Prostate gland (tissue), 2 donors: Measurements from ENCODE around the gene GRAP2. TPM values are rescaled to one million over a fixed set of nuclear protein-coding genes. Genes with fewer than 3 reads are reported as not detected.

Experiments used
- DNase-seq: peaks from one replicate; pipeline ENCODE4 v3.0.0-alpha.2; 2019; ENCODE audit warnings: low spot score
- H3K27ac ChIP-seq, 2 donors: fragments of 200-600 bp; sonication (generic); 2 replicates each; pipeline ENCODE4 v1.5.1; 2017 to 2019
- H3K27me3 ChIP-seq: fragments of 200-600 bp; sonication (generic); replicated peaks from 2 replicates; pipeline ENCODE4 v1.5.1; 2019; ENCODE audit not compliant: insufficient read depth
- H3K36me3 ChIP-seq, 2 donors: fragments of 200-600 bp; sonication (generic); 1 replicate in 1 of 2; 2 replicates in 1 of 2; pipeline versions ENCODE4 v1.5.1 to v1.8.1; 2017 to 2019
- H3K4me1 ChIP-seq: fragments of 200-600 bp; sonication (generic); replicated peaks from 2 replicates; pipeline ENCODE4 v1.5.1; 2019
- H3K4me3 ChIP-seq, 2 donors: fragments of 200-600 bp; sonication (generic); 2 replicates each; pipeline ENCODE4 v1.5.1; 2017 to 2019
- H3K9me3 ChIP-seq: fragments of 200-600 bp; sonication (generic); 2 replicates; pipeline ENCODE4 v1.5.1; 2017
- CTCF ChIP-seq, 4 experiments: fragments of 200-600 bp in 2 of 4; fragments of 450-650 bp in 2 of 4; sonication (generic) in 2 of 4; IDR thresholded peaks; 1 replicate in 3 of 4; 2 replicates in 1 of 4; pipeline ENCODE4 v1.5.1; 2016 to 2019; ENCODE audit warnings: antibody characterized with exemption in 4 of 4, mild to moderate bottlenecking in 2 of 4, moderate library complexity in 2 of 4
- POLR2A ChIP-seq: fragments of 450-650 bp; IDR thresholded peaks from one replicate; pipeline ENCODE4 v1.6.1; 2016; ENCODE audit warnings: antibody characterized with exemption, mild to moderate bottlenecking
- POLR2AphosphoS5 ChIP-seq: sonication (generic); formaldehyde crosslinking; IDR thresholded peaks from one replicate; pipeline ENCODE4 v1.6.1; 2017; ENCODE audit warnings: antibody characterized with exemption
- WGBS: methylation state at CpG from one replicate; pipeline ENCODE4 v1.1.5; 2018; 5-methylcytosine and 5-hydroxymethylcytosine counted together
- intact Hi-C: fragments of 100-400 bp; cut with DNase I; formaldehyde crosslinking; loops from one replicate; pipeline ENCODE4 v1.14.2; 2022
- total RNA-seq, 2 donors: library from RNA; depleted of rRNA; stranded (reverse); fragments of >200 nt; gene quantifications; one replicate each; pipeline ENCODE4 v1.1.0, GENCODE V29; 2016

Gene GRAP2
- total RNA-seq, 2 donors from 2014 or later, result 0.91 to 2.2 TPM

GRCh38 chr22:39994566-39995392 is 93.9 kb downstream of the GRAP2 start, which contains the start of gene FAM83F:
Gene FAM83F (plus strand): TSS chr22:39994954. CDS start chr22:39995043, 89 bp downstream.
- peak within 1 kb of the TSS; percentile 44 to 56 for H3K4me3 ChIP-seq
- no peaks in the 10 kb centered on the region for H3K27me3 ChIP-seq

GRCh38 chr22:39995393-39996252 is 94.7 kb downstream of the GRAP2 start:
- intact Hi-C loops, result no loop called here
- Histone ChIP-seq H3K27ac (peak overlapping the region; percentile 82 to 90), H3K4me1 (peaks cover 11% of the 10 kb centered on the region), H3K4me3 (peak overlapping the region; percentile 44 to 56), H3K27me3 (no peaks in the 10 kb centered on the region), H3K9me3 (no peaks in the 10 kb centered on the region), H3K36me3 (no peaks in the 10 kb centered on the region)
- DNase-seq, result no peak
- TF ChIP-seq POLR2AphosphoS5 (peak; percentile 11), CTCF (IDR thresholded peaks at IDR 0.05) (no peak), POLR2A (no peak)
- WGBS, result 29% methylated on average over 31 of the region's 35 CpGs

More at GRCh38 chr22:39994566-39995392, 93.9 kb downstream of the GRAP2 start, which contains the start of gene FAM83F:
- WGBS, result 13% methylated on average over 57 of the region's 115 CpGs
- no peak for TF ChIP-seq CTCF (IDR thresholded peaks at IDR 0.05)
- peak; percentile 74 for TF ChIP-seq POLR2A
- Histone ChIP-seq H3K9me3 (no peaks in the 10 kb centered on the region), H3K27ac (peak within 1 kb of the TSS; percentile 82 to 90), H3K4me1 (peaks cover 11% of the 10 kb centered on the region), H3K36me3 (no peaks in the 10 kb centered on the region)
- intact Hi-C loops, result no loop called here
- peak; percentile 68 for DNase-seq

GRCh38 chr22:39996732-39997131 is 95.8 kb downstream of the GRAP2 start:
- DNase-seq, result no peak
- 27% methylated on average over 3 of the region's 3 CpGs for WGBS
- peak overlapping the region; percentile 44 to 56 for H3K4me3 ChIP-seq
- H3K36me3 ChIP-seq, result no peaks in the 10 kb centered on the region
- peaks cover 11% of the 10 kb centered on the region for H3K4me1 ChIP-seq
- intact Hi-C loops, result no loop called here
- H3K27ac ChIP-seq, result peak overlapping the region; percentile 82 to 90
- TF ChIP-seq CTCF (IDR thresholded peaks at IDR 0.05), result no peak
- no peak for TF ChIP-seq POLR2A
- no peak for TF ChIP-seq POLR2AphosphoS5
- H3K9me3 ChIP-seq, result no peaks in the 10 kb centered on the region
- H3K27me3 ChIP-seq, result no peaks in the 10 kb centered on the region

GRCh38 chr22:39997421-39997820 is 96.5 kb downstream of the GRAP2 start:
- peaks cover 11% of the 10 kb centered on the region for H3K4me1 ChIP-seq
- H3K9me3 ChIP-seq, result no peaks in the 10 kb centered on the region
- DNase-seq, result no peak
- peak overlapping the region; percentile 82 to 90 for H3K27ac ChIP-seq
- no peaks in the 10 kb centered on the region for H3K36me3 ChIP-seq
- no peak for TF ChIP-seq POLR2AphosphoS5
- TF ChIP-seq CTCF (IDR thresholded peaks at IDR 0.05), result no peak
- TF ChIP-seq POLR2A, result no peak
- 60% methylated on average over 3 of the region's 3 CpGs for WGBS
- no peaks in the 10 kb centered on the region for H3K27me3 ChIP-seq
- intact Hi-C loops, result no loop called here
- peak overlapping the region in 1 of 2 donors; percentile 44 for H3K4me3 ChIP-seq
